Measurements from ENCODE around the gene PDE1C.

PDE1C gene

GRCh38 chr7:31825576-31825975, 244.6 kb downstream of the PDE1C start:
- DNase-seq = no peak

DNA sequence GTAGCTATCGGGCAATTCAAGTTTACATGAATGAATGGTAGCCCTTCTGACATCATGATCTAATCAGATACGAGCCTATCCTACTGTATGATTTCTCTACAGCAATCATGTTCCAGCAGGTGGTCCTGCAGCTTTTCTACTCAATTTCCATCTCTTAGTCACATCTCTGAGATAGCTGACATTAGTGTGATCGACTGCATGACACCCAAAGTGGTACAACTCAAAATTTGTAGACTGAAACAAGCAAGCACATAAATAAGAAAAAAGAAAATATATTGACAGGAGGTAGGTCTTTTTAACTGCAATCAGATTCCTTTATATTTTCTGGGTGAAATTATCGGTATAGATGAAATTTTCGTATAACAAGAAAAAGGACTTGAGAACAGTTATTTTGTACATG, 251.2 kb downstream of the PDE1C start:
- DNase-seq = no peak

GRCh38 chr7:31816810-31817209, 253.4 kb downstream of the PDE1C start:
- DNase-seq = no peak

DNA sequence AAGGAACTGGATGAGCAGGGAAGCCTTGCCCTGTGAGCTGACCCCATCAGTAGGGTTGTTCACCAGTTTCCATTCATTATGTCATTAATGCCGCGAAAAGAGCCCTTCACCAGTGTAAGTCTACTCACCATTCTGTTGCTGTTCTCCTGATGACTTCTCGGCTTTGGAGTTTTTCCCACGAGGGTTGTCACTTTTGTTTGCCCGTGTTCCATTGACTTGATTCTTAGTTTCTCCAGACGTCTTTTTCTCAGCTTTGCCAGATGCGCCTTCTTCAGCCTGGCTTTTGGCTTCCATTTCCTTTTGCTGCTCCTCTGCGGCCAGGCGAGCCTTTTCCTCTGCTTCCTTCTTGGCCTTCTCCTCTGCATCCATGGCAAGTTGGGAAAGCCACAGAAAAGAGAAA, 254.4 kb downstream of the PDE1C start:
- no peak for DNase-seq

DNA sequence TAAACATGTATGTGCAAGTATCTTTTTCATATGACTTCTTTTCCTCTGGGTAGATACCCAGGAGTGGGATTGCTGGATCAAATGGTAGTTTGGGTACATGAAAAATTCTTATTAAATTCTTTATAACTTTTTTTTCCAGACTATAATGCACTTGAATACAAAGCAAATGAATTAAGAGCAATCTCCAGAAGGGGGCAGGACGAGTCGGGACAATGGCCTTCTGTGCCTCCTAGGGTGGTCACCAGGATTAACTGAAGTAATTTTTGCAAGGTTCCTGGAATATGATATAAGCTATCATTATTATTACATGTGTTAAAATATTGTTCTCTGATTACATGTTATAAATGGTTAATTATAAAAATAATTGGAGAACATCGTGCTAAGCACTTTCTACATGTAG, 256.0 kb downstream of the PDE1C start:
- DNase-seq = no peak

GRCh38 chr7:31811650-31812461, 258.4 kb downstream of the PDE1C start:
- no peak for DNase-seq

- no peak for DNase-seq
Observed at GRCh38 chr7:31805209-31805818, 264.9 kb downstream of the PDE1C start.

DNA sequence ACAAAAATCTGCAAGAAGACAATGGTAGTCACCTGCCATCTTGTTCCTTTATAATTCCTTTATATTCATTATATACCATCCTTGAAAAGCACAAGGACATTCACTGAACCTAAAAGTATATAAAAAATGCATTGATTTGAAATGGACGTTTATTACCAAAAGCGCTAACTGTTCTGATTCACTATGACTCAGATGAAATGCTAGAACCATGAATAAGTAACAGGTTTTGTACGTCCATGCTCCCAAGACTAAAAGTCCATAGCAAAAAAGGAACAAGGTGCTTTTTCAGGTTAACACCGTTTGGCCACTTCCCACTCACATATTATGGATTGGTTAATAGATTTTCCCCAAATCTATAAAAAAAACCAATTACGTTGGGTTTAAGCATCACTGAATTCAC, 273.8 kb downstream of the PDE1C start:
- no peak for DNase-seq

DNA sequence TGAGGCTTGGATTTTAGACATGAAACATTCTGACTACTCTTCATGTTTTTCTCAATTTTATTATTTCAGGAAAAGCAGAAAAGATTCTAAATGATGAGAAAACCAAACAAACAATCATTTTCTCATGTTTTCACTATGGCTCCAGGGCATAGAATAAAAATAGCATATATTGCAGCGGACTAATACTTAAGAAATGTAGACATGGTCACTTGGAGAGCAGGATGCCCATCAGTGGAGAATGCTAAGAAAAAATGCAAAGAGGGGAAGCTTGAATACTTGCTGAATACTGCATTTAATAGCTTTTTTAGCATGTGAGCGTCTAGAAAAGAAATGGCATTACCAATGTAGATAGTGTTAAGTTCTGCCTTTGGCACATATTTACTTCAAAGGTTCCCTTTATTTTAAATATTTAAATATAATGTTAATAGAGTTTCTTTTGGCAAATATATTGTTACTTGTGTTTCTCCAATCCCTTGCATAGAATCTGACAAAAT, 275.3 kb downstream of the PDE1C start:
- DNase-seq = no peak

DNA sequence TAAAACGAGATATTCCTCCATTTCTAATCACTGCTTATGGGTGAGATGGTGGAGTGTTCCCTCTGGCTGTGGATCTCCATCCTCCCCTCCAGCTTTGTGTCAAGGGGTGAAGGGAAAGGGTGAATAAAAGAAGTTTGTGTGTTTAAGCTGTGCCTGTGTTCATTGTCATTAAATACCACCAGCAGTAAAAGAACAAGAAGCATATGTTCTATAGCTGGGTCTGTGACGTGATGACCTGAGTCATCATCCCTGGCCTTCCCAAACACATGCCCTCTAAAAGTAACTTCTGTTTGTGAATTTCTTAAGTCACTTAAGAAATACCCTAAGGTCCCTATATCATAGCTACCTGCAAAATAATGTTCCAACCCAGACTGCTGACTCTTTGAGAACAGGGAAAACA, 278.3 kb downstream of the PDE1C start:
- DNase-seq = no peak

DNA sequence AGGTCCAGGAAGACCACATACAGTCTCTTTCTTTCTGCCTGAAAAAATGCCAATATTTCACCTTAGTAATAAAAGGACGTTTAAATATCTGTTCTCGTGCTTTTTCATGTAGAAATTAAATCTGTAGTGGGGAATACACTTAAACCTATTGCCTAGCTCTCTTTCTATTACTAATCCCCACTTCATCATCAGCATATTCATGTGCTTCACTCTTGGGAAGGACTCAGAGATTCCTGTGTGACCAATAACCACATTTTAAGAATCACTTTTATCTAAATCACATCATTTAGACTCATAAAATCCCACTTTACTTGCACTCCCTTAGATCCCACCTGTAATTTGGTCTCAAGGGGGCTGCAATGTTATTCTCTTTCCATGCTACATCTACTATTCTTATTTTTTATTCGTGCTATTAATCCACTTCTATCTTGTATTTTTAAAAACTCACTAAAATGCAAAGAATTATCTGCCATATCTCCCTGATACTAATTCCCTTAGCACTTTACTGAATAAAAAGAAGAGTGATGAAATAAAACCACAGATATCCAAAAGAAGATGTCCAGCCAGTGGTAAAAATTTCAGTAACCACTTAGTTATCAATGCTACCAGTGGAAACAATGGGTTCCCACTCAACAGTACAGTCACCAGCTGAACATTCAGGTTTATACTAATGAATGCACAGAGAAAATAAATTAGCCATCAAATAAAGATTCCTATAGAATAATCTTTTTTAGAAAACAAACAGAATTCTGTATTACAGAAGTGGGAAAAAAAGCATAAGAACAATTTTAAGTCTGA, 281.1 kb downstream of the PDE1C start:
- no peak for DNase-seq

DNA sequence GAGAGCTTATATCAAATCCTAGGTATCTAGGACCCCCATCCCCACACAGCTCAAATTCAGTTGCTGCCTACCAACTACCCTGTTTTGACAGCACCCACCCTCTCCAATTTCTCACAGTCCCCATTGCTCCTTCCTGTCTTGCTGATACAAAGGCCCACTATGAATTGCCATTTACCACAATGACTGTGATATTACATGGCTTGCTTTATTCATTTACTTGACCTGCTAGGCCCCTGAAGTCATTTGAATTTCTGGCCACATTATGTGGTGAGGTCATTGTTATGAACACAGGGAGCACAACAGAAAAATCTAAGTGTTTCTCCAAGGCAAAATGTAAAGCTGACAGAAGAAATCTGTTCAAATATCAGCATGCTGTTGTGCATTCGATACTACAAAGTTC, 281.8 kb downstream of the PDE1C start:
- no peak for DNase-seq

DNA sequence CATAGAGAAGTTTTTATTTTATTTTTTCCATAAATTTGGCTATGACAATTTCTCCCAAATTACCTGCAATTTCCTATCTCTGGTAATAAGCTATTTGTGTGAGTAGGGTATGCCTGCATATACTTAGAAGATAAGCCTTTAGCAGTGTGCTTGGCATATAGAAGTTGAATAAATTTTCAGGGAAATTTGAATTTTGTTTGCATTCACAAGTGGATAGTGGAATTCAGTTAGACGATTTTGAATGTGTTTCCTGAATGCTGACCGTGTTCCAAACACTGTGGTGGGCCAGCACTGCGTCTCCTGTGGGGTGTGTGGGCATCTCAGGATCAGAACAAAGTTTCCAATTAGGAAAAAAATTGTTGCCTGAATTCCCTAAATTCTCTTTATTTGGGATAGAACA, 283.9 kb downstream of the PDE1C start:
- DNase-seq = no peak

DNA sequence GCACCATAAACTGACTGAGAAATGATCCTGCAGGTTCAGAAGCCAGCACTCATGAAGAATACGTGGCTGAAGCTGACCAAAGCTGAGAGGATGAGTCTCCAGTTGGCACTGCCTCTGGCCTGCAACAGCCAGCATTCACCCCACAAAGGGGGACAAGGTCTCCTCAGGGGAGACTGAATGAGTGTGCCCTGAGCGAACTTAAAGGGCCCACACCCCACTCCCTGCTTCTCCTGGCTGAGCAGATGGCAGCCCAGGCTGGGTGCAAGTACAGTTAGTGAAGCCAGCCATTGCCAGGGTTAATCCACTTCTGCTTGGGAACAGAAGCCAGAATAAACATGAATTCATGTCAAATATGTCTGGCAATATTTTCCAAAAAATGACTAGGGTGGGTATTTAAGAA, 285.1 kb downstream of the PDE1C start:
- no peak for DNase-seq

DNA sequence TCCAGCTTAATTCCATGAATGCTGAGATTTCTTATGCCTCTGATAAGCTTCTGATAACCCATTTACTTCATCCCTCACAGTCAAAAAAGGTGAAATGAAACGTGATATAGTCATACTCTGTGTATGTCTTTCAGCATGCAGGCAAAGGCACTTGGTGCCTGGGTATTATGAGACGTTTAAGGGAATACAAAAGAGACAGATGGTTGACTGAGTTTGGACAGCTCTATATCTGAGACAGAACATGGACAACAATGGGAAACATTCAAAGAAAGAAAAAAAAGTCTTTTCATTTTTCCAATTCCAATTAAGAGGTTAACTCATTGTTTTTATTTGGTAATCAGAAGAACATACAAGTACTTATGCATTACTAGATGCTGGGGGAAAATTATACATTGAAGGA, 287.0 kb downstream of the PDE1C start:
- no peak for DNase-seq

- DNase-seq = no peak
Observed at GRCh38 chr7:31782411-31782991, 287.7 kb downstream of the PDE1C start.

- no peak for DNase-seq
Observed at GRCh38 chr7:31778296-31778695, 291.9 kb downstream of the PDE1C start.

DNA sequence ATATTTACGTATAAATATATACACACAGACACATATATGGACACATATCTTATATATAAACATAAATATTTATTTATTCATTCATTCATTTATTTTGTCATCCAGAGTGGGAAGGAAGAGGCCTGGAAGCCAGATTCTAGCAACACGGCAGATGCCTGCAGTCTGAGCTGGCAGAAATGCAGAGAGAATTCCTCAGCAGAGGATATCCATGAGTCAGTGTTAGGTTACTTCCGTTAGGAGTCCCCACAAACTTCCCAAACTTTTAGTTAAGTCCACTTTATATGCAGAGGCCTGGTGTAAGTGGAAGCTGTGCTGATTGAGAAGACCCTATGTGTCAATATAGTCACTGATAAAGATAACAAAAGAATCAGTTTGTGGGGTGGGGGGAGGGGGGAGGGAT, 293.6 kb downstream of the PDE1C start:
- no peak for DNase-seq

- no peak for DNase-seq
Observed at GRCh38 chr7:31775556-31775955, 294.7 kb downstream of the PDE1C start.

DNA sequence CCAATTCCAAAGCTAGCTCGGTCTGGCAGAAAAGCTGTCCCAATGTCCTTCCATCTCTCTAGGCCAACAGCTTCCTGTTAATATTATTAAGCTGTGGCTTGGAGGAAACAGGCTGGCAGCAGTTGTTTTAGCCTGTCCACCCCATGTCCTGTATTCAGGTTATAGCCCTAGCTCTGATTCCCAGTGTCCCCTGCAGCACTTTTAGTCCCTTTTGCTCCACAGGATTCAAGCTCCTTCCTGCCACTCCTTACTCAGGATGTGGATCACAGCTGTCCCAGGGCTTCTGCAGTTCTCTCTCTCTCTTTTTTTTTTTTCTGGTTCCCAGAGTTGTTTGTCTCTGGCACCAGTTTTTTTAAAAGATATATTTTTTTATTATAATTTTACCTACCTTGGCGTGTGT, 298.0 kb downstream of the PDE1C start:
- DNase-seq = no peak

DNA sequence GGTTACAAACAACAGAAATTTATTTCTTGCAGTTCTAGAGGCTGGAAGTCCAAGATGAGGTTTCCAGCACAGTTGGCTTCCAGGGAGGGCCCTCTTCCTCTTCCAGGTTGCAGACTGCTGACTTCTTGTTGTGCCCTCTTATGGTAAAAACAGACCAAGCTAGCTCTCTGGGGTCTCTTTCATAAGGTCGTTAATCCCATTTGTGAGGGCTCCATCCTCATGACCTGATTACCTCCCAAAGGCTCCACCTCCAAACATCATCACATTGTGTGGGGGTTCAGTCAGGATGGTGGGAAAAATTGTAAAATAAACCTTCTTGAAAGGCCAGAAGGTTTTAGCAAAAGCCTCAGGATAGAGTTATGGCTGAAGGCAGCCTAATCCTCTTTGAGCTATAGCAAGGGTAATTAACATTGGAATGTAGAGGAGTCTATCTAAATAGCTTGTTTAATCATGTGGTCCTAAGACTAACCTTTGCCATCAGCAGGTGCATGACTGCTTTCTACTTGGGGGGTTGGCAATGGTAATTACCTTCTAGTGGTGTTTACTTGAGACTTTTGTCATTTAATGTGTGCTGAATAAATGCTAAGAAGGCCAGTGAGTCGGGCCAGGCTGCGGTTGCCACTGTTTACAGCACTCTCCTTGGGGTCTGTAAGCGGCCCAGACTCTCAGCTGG, 302.4 kb downstream of the PDE1C start:
- no peak for DNase-seq

- DNase-seq = no peak
Observed at GRCh38 chr7:31764462-31764861, 305.7 kb downstream of the PDE1C start.

GRCh38 chr7:31763548-31763947, 306.7 kb downstream of the PDE1C start:
- DNase-seq = no peak

Data from stimulated activated CD4-positive, alpha-beta T cell treated with anti-CD3 and anti-CD28 coated beads, Interleukin-2, amount 100 ng/mL, for 48 hours (primary cell).